IPS DF 4.7 (cell line): Measurements from ENCODE around the gene DBF4B.
"Not testable (repeated sequence)": the region's sequence is repeated elsewhere in the genome, so short reads cannot be mapped to it uniquely, and the experiment has no call there.

ENCODE experiments used
- DNase-seq: peaks from one replicate; pipeline ENCODE4 v3.0.0-alpha.2; 2013; ENCODE audit warnings: low spot score; ENCODE audit errors: extremely low read depth

The DBF4B gene

GRCh38 chr17:44733753-44734152, 25.3 kb downstream of the DBF4B start:
- peak; percentile 16 for DNase-seq

DNA sequence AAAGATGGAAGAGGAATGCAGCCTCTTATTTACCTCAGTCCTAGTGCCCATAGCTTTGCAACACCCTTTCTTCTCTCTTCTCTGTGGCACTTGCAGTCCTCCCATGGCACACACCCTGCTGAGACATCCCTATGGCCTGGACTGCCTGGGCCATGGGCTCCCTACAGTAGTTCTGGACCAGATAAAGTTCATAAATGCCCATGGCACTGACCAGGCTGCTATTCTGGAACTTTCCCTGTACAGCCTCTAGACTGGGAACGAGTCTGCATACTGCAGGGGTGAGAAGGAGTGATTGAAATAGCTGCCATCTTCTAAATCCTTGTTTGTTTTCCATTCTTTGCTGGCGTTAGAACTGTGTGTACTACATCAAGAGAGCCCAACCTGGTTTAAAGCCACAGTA, 25.8 kb downstream of the DBF4B start:
- no peak for DNase-seq

DNA sequence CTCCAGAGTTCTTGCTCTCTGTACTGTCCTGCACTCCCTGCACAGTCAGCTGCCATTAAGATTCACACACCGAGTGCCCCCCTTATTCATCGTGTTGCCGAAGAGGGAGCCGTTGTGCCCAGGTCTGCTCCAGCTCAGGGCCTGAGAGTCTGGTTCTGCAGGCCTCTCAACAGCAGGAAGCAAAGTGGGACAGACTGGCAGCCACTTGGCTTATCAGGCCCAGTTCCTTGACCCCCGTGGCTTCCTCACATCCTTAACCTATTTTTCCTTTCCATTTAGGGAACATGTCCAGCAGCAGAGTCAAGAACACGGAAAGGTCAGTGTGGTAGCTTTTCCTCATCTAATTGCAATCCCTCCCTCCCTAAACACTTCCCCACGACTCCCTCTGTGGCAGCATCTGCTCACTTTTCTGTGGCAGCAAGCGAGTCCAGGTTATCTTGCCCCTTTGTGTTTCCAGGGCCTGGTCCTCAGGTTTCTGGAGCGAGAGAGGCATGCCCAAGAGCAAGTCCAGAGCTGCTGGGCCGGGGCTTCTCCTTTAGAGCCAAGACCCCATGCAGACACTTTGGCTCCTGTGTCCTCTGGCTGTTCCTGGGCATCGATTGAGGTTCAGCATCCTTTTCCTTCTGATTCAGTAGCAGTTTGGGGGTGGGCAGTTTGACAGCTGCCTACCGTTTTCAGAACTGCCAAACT, 28.2 kb downstream of the DBF4B start:
- no peak for DNase-seq

- no peak for DNase-seq
Measured at GRCh38 chr17:44738214-44738906, 29.9 kb downstream of the DBF4B start.

GRCh38 chr17:44741316-44741715, 32.9 kb downstream of the DBF4B start:
- DNase-seq, result no peak

DNA sequence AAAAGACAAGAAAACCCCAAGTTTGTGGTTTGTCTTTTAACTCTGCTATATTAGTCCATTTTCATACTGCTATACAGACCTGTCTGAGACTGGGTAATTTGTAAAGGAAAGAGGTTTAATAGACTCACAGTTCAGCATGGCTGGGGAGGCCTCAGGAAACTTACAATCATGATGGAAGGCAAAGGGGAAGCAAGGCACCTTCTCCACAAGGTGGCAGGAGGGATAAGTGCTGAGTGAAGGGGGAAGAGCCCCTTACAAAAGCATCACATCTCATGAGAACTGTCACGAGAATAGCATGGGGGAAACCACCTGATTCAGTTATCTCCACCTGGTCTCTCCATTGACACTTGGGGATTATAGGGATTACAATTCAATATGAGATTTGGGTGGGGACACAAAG, 36.8 kb downstream of the DBF4B start:
- DNase-seq, result no peak

- DNase-seq, result not testable (repeated sequence)
Measured at GRCh38 chr17:44745738-44746137, 37.3 kb downstream of the DBF4B start.

- DNase-seq, result no peak
Measured at GRCh38 chr17:44747566-44747965, 39.1 kb downstream of the DBF4B start.

DNA sequence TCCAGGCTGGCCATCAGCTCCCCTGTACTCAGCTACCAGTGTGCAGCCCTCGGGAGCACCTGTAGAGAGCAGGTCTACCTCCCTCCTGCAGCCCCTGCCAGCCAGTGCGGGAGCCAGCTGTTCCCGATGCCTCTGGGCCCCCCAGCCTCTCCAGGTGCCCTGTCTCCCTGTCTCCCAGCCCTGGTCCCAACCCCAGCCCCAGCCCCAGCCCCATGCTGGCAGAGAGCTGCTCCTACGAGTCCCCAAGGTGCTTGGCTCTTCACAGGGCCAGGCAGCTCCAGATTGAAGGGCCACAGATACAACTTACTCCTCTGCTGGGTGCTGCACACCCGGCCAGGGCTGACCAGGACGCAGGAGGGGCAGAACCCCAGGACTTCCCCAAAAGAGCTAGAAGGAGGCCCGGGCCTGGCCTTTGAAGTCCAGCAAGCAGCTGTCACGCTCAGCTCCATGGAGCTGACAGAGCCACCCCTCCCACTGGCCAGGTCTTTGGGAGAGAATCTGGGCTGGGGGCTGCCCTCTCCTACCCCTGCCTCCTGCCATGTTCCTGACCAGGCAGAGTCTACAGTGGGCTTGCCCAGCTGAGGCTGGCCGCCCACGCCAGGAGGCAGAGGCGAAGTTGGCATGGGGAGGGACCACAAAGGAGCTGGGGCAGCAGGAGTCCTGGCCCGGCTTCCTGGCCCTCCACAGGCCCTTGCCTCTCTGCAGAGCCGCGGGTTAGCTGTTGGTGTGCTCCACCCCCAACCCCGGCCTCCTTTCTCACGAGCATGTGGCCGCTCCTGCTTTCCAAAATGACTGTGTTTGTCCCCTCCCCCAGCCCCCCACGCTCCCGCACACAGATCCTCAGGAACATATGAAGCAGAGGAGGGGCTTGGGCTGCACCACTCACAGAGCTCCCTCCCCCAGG, 40.9 kb downstream of the DBF4B start:
- no peak for DNase-seq

DNA sequence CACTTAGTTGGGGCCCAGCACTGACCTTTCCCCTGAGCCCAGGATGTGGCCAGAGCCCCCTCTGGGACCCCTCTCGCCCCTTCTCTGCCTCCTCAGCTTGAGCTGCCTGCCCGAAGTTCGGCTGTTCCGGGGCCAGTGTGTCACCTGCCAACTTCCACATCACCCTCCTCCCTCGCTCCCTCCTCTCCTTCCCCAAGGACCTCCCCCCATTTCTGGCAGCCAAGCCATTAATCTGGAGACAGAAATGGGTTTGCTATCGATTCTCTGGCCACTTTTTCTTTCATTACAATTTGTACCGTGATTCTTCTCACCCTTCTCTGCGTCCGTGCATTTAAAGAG, 41.5 kb downstream of the DBF4B start:
- no peak for DNase-seq

DNA sequence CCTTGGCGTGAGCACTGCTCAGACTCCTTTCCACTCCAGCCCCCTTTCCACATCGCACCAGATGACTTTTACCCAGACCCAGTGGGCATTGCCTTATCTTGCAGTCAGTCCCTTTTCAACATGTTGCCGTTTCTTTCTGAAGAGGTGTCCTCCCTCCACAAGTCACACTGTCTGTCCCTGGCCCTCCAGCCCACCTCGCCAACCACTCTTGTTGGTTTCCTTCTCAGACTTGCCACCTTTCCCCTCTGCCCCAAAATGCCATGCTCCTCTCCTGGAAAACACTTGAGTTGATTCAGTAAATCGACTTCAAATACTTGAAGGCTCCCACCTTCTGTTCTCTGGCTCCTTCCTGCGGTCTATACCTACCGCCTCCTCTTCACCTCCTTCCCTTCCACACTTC, 42.9 kb downstream of the DBF4B start:
- no peak for DNase-seq

- DNase-seq, result no peak
Measured at GRCh38 chr17:44751806-44752205, 43.3 kb downstream of the DBF4B start.

GRCh38 chr17:44752953-44753861, 44.7 kb downstream of the DBF4B start:
- no peak for DNase-seq

DNA sequence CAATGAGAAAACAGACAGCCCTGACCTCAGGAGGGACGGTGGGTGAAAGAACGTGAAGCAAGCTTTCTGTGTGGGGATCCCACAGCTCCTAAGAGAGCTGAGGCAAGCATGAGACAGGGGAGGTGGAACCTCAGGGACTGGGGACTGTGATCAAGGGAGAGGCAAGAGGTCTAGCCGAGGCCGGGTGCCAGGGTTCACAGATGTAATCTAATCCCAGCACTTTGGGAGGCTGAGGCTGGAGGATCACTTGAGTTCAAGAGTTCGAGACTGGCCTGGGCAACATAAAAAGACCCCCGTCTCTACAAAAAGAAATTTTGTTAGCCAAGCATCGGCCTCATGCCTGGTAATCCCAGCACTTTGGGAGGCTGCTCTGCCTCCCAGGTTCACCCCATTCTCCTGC, 45.8 kb downstream of the DBF4B start:
- no peak for DNase-seq

DNA sequence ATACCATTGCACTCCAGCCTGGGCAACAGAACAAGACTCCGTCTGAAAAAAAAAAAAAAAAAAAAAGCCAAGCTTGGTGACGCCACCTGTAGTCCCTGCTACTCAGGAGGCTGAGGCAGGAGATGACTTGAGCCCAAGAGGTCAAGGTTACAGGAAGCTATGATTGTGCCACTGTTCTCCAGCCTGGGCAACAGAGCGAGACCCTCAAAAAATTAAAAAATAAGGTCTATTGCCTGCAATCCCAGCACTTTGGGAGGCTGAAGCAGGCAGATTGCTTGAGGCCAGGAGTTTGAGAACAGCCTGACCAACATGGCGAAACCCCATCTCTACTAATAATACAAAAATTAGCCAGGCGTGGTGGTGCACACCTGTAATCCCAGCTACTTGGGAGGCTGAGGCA, 46.7 kb downstream of the DBF4B start:
- not testable (repeated sequence) for DNase-seq

DNA sequence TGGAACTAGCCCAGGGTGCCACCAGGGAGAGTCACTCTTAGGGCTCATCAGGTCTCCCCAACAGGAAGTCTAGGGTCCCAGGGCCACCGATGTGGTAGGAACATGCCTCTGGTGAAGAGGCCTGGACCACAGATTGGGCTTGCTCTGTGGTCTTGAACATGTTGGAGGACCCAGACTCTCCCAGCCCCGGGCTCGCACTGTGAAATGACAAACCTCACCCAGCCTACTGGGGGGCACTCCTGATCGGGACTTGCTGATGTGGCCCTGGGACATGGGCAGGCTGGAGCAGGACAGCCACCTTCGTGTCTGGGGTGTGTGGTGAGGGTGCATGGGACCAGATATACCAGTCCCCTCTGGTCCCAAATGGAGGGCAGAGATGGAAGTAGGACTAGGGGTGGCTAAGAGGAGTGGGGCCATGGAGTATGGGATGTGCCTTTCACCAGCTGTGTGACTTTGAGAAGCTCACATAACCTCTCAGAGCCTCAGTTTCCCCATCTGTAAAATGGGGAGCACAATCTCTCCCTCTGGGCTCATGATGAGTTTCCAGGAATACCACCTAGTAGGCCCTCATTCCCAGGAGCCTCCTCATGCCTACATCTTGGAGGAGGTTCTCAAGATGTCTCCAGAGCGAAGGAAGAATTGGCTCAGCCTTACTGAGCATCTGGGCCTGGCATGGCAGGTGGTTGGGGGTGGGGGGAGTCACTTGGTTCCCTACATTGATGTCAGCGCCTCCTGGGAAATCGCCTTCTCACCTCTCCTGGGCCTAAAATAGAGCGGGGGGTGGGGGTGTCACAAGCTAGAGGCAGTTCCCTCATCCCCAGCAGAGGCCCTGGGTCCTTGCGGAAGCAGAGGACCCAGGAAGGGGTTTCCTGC, 48.8 kb downstream of the DBF4B start:
- DNase-seq, result no peak

GRCh38 chr17:44757918-44758413, 49.5 kb downstream of the DBF4B start:
- no peak for DNase-seq

- no peak for DNase-seq
Measured at GRCh38 chr17:44758414-44759085, 50.1 kb downstream of the DBF4B start, which contains the start of gene ADAM11. Gene ADAM11 (plus strand): TSS chr17:44758988. CDS start chr17:44759200, 212 bp downstream.
